ENCODE measurements around the gene CNTNAP4. TPM values are rescaled to one million over a fixed set of nuclear protein-coding genes. Genes with fewer than 3 reads are reported as not detected.

The CNTNAP4 gene
- total RNA-seq, 1 experiment from 2014 or later: not detected

- no TSS peak for BruUV-seq (replicated peaks)
- no peaks in the 10 kb centered on the region for H3F3A ChIP-seq (ENCODE audit: insufficient read depth, low read depth)
- H4K20me1 ChIP-seq (ENCODE audit: insufficient read depth): no peaks in the 10 kb centered on the region
- H2AFZ ChIP-seq: no peak overlapping the region
- no peak overlapping the region for H3K27ac ChIP-seq
- H3K27me3 ChIP-seq (ENCODE audit: insufficient read depth, low read depth): peaks cover 35% of the 10 kb centered on the region
- H3K4me3 ChIP-seq: no peak overlapping the region
- intact Hi-C loops (cut with micrococcal nuclease; ENCODE audit: unreplicated experiment): no loop called here
- CTCF ChIA-PET: no interaction called here
- H3K9me2 ChIP-seq (ENCODE audit: insufficient read depth): no peaks in the 10 kb centered on the region
- H3K9me3 ChIP-seq (ENCODE audit: insufficient read depth, low read depth): no peaks in the 10 kb centered on the region
- H3K4me1 ChIP-seq (replicated peaks; ENCODE audit: insufficient read depth): no peaks in the 10 kb centered on the region
- POLR2A ChIA-PET (ENCODE audit: unreplicated experiment): no interaction called here
- no peak overlapping the region for H3K4me2 ChIP-seq
- TF ChIP-seq EZH2 (IDR thresholded peaks at IDR 0.05; ENCODE audit: low read depth): no peak
- no peak for TF ChIP-seq CTCF (conservative IDR thresholded peaks at IDR 0.05)
- no peaks in the 10 kb centered on the region for H3K36me3 ChIP-seq (ENCODE audit: low read depth)
- no peak for DNase-seq
- no peaks in the 10 kb centered on the region for H3K79me2 ChIP-seq (ENCODE audit: low read depth)
Observed at GRCh38 chr16:76529120-76529519, 251.9 kb downstream of the CNTNAP4 start.

- no peak for DNase-seq
- BruUV-seq (replicated peaks): no TSS peak
- Histone ChIP-seq H2AFZ (no peak overlapping the region), H3K9me3 (ENCODE audit: insufficient read depth, low read depth) (no peaks in the 10 kb centered on the region), H3K79me2 (ENCODE audit: low read depth) (no peaks in the 10 kb centered on the region), H3F3A (ENCODE audit: insufficient read depth, low read depth) (no peaks in the 10 kb centered on the region), H3K27ac (no peak overlapping the region), H4K20me1 (ENCODE audit: insufficient read depth) (no peaks in the 10 kb centered on the region), H3K4me3 (no peak overlapping the region), H3K36me3 (ENCODE audit: low read depth) (no peaks in the 10 kb centered on the region), H3K9me2 (ENCODE audit: insufficient read depth) (no peaks in the 10 kb centered on the region), H3K4me1 (replicated peaks; ENCODE audit: insufficient read depth) (no peaks in the 10 kb centered on the region), H3K4me2 (no peak overlapping the region), H3K27me3 (ENCODE audit: insufficient read depth, low read depth) (peaks cover 35% of the 10 kb centered on the region)
- ChIA-PET POLR2A (ENCODE audit: unreplicated experiment) (no interaction called here), CTCF (no interaction called here)
- no peak for TF ChIP-seq CTCF (conservative IDR thresholded peaks at IDR 0.05)
- TF ChIP-seq EZH2 (IDR thresholded peaks at IDR 0.05; ENCODE audit: low read depth): no peak
- intact Hi-C loops (cut with micrococcal nuclease; ENCODE audit: unreplicated experiment): no loop called here
Observed at GRCh38 chr16:76531236-76531635, 254.0 kb downstream of the CNTNAP4 start.

- TF ChIP-seq EZH2 (IDR thresholded peaks at IDR 0.05; ENCODE audit: low read depth) (no peak), CTCF (conservative IDR thresholded peaks at IDR 0.05) (no peak)
- Histone ChIP-seq H3K4me3 (no peak overlapping the region), H3K4me2 (no peak overlapping the region), H2AFZ (no peak overlapping the region), H3K27me3 (ENCODE audit: insufficient read depth, low read depth) (peaks cover 35% of the 10 kb centered on the region), H3K9me2 (ENCODE audit: insufficient read depth) (no peaks in the 10 kb centered on the region), H3F3A (ENCODE audit: insufficient read depth, low read depth) (no peaks in the 10 kb centered on the region), H3K36me3 (ENCODE audit: low read depth) (no peaks in the 10 kb centered on the region), H3K27ac (no peak overlapping the region), H3K79me2 (ENCODE audit: low read depth) (no peaks in the 10 kb centered on the region), H4K20me1 (ENCODE audit: insufficient read depth) (no peaks in the 10 kb centered on the region), H3K4me1 (replicated peaks; ENCODE audit: insufficient read depth) (no peaks in the 10 kb centered on the region), H3K9me3 (ENCODE audit: insufficient read depth, low read depth) (no peaks in the 10 kb centered on the region)
- BruUV-seq (replicated peaks): no TSS peak
- POLR2A ChIA-PET (ENCODE audit: unreplicated experiment): no interaction called here
- intact Hi-C loops (cut with micrococcal nuclease; ENCODE audit: unreplicated experiment): no loop called here
- CTCF ChIA-PET: no interaction called here
- no peak for DNase-seq
Observed at GRCh38 chr16:76532188-76532973, 255.2 kb downstream of the CNTNAP4 start.
